GM12892 (cell line): ENCODE data around the gene MMRN1.

Experiments
- POLR2A ChIP-seq: IDR thresholded peaks from 2 replicates; pipeline ENCODE4 v1.6.1; 2011; ENCODE audit warnings: low read depth, low read length, control low read depth
- POLR2AphosphoS5 ChIP-seq: IDR thresholded peaks from 2 replicates; pipeline ENCODE4 v1.6.1; 2011; ENCODE audit warnings: low read depth, low read length, control low read depth
- TAF1 ChIP-seq: IDR thresholded peaks from 2 replicates; pipeline ENCODE4 v1.6.1; 2011; ENCODE audit warnings: low read depth, mild to moderate bottlenecking, control low read depth, low read length, borderline replicate concordance

DNA sequence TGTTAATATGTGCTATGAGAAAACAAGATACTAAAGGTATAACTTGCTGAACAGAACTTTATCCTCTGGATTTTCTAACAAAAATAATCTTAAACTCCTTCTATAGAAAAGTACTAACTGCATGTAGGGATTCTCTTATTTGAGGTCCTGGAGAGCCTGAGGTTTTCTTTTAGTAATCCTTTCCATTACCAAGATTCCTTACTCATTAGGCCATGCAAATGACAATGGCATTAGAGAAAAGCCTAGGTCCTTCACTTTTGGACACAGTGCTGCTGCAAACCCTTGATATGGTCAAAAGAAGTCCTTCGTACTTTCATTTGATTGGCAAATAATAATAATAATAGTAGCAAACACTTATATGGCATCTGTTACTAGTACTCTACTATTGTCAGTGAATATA is 3.2 kb downstream of the MMRN1 start:
- no peak for TF ChIP-seq POLR2AphosphoS5
- TF ChIP-seq POLR2A: no peak
- TF ChIP-seq TAF1: no peak
